HL-60 (cell line): Measurements from ENCODE around the gene HSP90B1.

Experiments used
- DNase-seq, 2 experiments: peaks; one replicate each; pipeline ENCODE4 v3.0.0-alpha.2; 2010 to 2020; ENCODE audit warnings: low read depth in 1 of 2, low spot score in 1 of 2
- H3K27ac ChIP-seq: fragments of 250-450 bp; sonication (Bioruptor Pico); replicated peaks from 2 replicates; pipeline ENCODE4 v1.5.1; 2020; ENCODE audit warnings: mild to moderate bottlenecking, moderate library complexity
- H3K27me3 ChIP-seq: fragments of 250-450 bp; sonication (Bioruptor Pico); 2 replicates; pipeline ENCODE4 v1.5.1; 2021; ENCODE audit warnings: mild to moderate bottlenecking, moderate library complexity; ENCODE audit not compliant: insufficient read depth, poor library complexity, severe bottlenecking
- H3K4me3 ChIP-seq: replicated peaks from 2 replicates; pipeline ENCODE4 v1.5.1; 2011; ENCODE audit warnings: mild to moderate bottlenecking, control low read depth, low read length; ENCODE audit not compliant: insufficient read depth
- CTCF ChIP-seq: IDR thresholded peaks from one replicate; pipeline ENCODE4 v1.5.1; 2011; ENCODE audit warnings: low read length, control low read depth, inconsistent platforms; ENCODE audit not compliant: insufficient read depth
- GABPA ChIP-seq: IDR thresholded peaks from 2 replicates; pipeline ENCODE4 v1.6.1; 2012; ENCODE audit warnings: low read depth
- POLR2AphosphoS5 ChIP-seq: IDR thresholded peaks from 2 replicates; pipeline ENCODE4 v1.6.1; 2012; ENCODE audit warnings: low read depth
- REST ChIP-seq: IDR thresholded peaks from 2 replicates; pipeline ENCODE4 v1.6.1; 2012; ENCODE audit warnings: low read depth; ENCODE audit not compliant: insufficient replicate concordance
- SPI1 ChIP-seq: IDR thresholded peaks from 2 replicates; pipeline ENCODE4 v1.6.1; 2012; ENCODE audit warnings: low read depth, mild to moderate bottlenecking, borderline replicate concordance

HSP90B1 gene

GRCh38 chr12:103905730-103906349, 24.4 kb upstream of the HSP90B1 start:
- no peak overlapping the region for H3K4me3 ChIP-seq
- no peak overlapping the region for H3K27ac ChIP-seq
- no peak for TF ChIP-seq POLR2AphosphoS5
- TF ChIP-seq CTCF = no peak
- no peak for TF ChIP-seq SPI1
- no peak for TF ChIP-seq REST
- no peak for TF ChIP-seq GABPA
- H3K27me3 ChIP-seq = no peaks in the 10 kb centered on the region
- no peak for DNase-seq

- no peaks in the 10 kb centered on the region for H3K27me3 ChIP-seq
- no peak for DNase-seq
- no peak overlapping the region for H3K27ac ChIP-seq
- no peak overlapping the region for H3K4me3 ChIP-seq
- TF ChIP-seq SPI1 = no peak
- no peak for TF ChIP-seq REST
- no peak for TF ChIP-seq GABPA
- no peak for TF ChIP-seq CTCF
- TF ChIP-seq POLR2AphosphoS5 = no peak
Observed at GRCh38 chr12:103908246-103908541, 22.0 kb upstream of the HSP90B1 start.

- no peak overlapping the region for H3K4me3 ChIP-seq
- DNase-seq = no peak
- no peaks in the 10 kb centered on the region for H3K27me3 ChIP-seq
- no peak for TF ChIP-seq REST
- TF ChIP-seq POLR2AphosphoS5 = no peak
- no peak for TF ChIP-seq SPI1
- TF ChIP-seq GABPA = no peak
- no peak for TF ChIP-seq CTCF
- H3K27ac ChIP-seq = no peak overlapping the region
Observed at GRCh38 chr12:103908877-103909276, 21.3 kb upstream of the HSP90B1 start.
